ENCODE results near the gene TYROBP. TPM values are rescaled to one million over a fixed set of nuclear protein-coding genes. Genes with fewer than 3 reads are reported as not detected.
A peak's percentile ranks its signal among the peaks of the same experiment; 100 is the strongest.

The TYROBP gene
- total and polyA plus RNA-seq, 9 donors, result 16.5 to 22.5 (median 18.7) TPM

DNA sequence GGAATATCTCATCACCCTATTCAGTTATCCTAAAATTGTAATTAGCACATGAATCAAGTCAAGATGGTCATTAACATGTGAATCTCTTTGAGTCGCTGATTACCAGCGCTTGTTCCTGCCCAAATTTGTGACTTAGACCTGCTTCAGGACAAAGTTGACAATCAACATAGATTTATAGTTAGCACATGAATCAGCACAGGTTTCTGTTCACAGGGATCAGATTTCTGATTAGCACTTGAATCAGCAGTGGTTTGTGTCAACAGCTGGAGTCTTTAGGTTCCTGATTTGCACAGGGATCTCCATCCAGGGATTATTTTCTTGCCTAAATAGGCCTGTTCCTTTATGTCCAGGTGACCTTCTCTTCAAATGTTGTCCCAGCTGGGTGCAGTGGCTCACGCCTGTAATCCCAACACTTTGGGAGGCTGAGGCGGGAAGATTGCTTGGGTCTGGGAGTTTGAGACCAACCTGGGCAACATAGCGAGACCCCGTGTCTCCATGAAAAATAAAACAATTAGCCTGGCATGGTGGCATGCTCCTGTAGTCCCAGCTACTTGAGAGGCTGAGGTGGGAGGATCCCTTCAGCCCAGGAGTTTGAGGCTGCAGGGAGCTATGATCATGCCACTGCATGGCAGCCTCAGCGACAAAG, 24.3 kb upstream of the TYROBP start:
- no peaks in the 10 kb centered on the region for H3K36me3 ChIP-seq (ENCODE audit: control insufficient read depth, insufficient read depth, low read length)
- H3K27ac ChIP-seq (ENCODE audit: low read length), result no peak overlapping the region
- H3K27me3 ChIP-seq (ENCODE audit: control insufficient read depth, insufficient read depth, low read length), result no peaks in the 10 kb centered on the region
- DNase-seq, result no peak
- no peaks in the 10 kb centered on the region for H3K9me3 ChIP-seq (replicated peaks; ENCODE audit: control insufficient read depth, low read depth, low read length)
- WGBS (ENCODE audit: insufficient coverage), result 54% methylated on average over 7 of the region's 7 CpGs
- H3K4me3 ChIP-seq (ENCODE audit: low read length), result no peak overlapping the region
- peaks cover 23% of the 10 kb centered on the region for H3K4me1 ChIP-seq (ENCODE audit: control insufficient read depth, insufficient read depth, low read length)

GRCh38 chr19:35931874-35932202, 23.7 kb upstream of the TYROBP start:
- H3K27ac ChIP-seq (ENCODE audit: low read length), result peak overlapping the region; percentile 29
- H3K4me3 ChIP-seq (ENCODE audit: low read length), result no peak overlapping the region
- H3K36me3 ChIP-seq (ENCODE audit: control insufficient read depth, insufficient read depth, low read length), result no peaks in the 10 kb centered on the region
- peaks cover 18% of the 10 kb centered on the region for H3K4me1 ChIP-seq (ENCODE audit: control insufficient read depth, insufficient read depth, low read length)
- H3K9me3 ChIP-seq (replicated peaks; ENCODE audit: control insufficient read depth, low read depth, low read length), result no peaks in the 10 kb centered on the region
- no peak for DNase-seq
- no peaks in the 10 kb centered on the region for H3K27me3 ChIP-seq (ENCODE audit: control insufficient read depth, insufficient read depth, low read length)
- WGBS (ENCODE audit: insufficient coverage), result 0% methylated on average over 4 of the region's 9 CpGs

DNA sequence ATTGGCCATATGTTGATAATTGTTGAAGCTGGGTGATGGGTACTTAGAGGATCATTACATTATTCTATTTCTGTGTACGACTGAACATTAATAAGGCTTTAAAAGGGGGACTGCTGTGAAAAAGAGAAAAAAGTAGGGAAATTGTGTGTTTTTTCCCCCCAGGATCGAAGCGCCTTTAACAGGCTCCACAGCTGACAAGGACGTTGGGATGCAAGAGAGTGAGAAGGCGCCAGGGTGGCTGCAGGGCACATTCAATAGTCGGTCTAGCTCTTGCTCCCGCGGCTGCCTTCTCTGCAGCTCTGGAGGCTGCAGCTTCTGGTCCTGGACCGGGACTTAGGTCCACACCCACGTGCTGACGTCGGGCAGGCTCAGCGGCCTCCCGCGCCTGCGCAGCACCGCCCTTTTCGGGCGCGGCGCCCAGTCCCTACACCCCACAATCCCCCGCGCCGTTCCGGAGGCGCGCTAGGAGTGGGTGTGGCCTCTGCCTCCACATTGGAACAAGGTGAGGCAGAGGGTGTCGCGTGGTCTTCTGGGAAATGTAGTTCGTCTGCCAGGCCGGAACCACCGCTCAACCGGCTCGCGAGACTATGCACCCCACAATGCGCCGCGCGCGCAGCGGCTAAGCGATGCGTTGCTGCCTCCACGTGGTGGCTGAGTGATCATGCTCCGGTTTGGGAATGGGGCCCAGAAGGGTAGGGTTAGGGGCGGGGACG, 23.2 kb upstream of the TYROBP start:
- H3K4me3 ChIP-seq (ENCODE audit: low read length), result peak overlapping the region; percentile 42

DNA sequence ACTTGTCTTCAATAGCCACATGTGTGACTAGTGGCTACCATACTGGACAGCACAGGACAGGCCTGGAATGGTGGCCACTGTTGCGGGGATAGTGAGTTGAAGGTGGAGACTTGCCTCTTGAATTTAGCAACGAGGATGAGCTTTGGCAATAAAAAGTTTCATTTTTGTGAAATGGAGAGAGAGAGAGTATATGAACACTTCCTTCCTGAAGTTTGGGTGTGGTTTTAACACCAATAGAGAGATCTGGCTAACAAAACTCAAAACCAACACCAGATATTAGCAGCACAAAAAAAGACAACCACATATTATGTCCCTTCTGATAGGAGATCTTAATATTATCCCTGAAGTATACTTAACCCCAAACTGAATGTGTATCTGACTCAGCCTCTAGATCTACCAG, 21.8 kb upstream of the TYROBP start:
- Histone ChIP-seq H3K9me3 (replicated peaks; ENCODE audit: control insufficient read depth, low read depth, low read length) (peaks cover 3% of the 10 kb centered on the region), H3K4me1 (ENCODE audit: control insufficient read depth, insufficient read depth, low read length) (peaks cover 8% of the 10 kb centered on the region), H3K27me3 (ENCODE audit: control insufficient read depth, insufficient read depth, low read length) (no peaks in the 10 kb centered on the region), H3K27ac (ENCODE audit: low read length) (no peak overlapping the region), H3K4me3 (ENCODE audit: low read length) (no peak overlapping the region), H3K36me3 (ENCODE audit: control insufficient read depth, insufficient read depth, low read length) (no peaks in the 10 kb centered on the region)
- WGBS (ENCODE audit: insufficient coverage), result 78% methylated on average over 1 of the region's 2 CpGs
- no peak for DNase-seq

More for the DNA sequence above, 23.2 kb upstream of the TYROBP start:
- peak; percentile 100 for DNase-seq
- Histone ChIP-seq H3K27me3 (ENCODE audit: control insufficient read depth, insufficient read depth, low read length) (no peaks in the 10 kb centered on the region), H3K27ac (ENCODE audit: low read length) (peak overlapping the region; percentile 84), H3K4me1 (ENCODE audit: control insufficient read depth, insufficient read depth, low read length) (peaks cover 15% of the 10 kb centered on the region), H3K9me3 (replicated peaks; ENCODE audit: control insufficient read depth, low read depth, low read length) (no peaks in the 10 kb centered on the region), H3K36me3 (ENCODE audit: control insufficient read depth, insufficient read depth, low read length) (no peaks in the 10 kb centered on the region)
- under 1% methylated on average over 29 of the region's 47 CpGs for WGBS (ENCODE audit: insufficient coverage)

- 68% methylated on average over 5 of the region's 5 CpGs for WGBS (ENCODE audit: insufficient coverage)
Observed at GRCh38 chr19:35928507-35928906, 20.4 kb upstream of the TYROBP start.

GRCh38 chr19:35925501-35925900, 17.4 kb upstream of the TYROBP start:
- Histone ChIP-seq H3K27me3 (ENCODE audit: control insufficient read depth, insufficient read depth, low read length) (no peaks in the 10 kb centered on the region), H3K4me1 (ENCODE audit: control insufficient read depth, insufficient read depth, low read length) (no peaks in the 10 kb centered on the region), H3K9me3 (replicated peaks; ENCODE audit: control insufficient read depth, low read depth, low read length) (peaks cover 3% of the 10 kb centered on the region), H3K27ac (ENCODE audit: low read length) (no peak overlapping the region), H3K36me3 (ENCODE audit: control insufficient read depth, insufficient read depth, low read length) (no peaks in the 10 kb centered on the region), H3K4me3 (ENCODE audit: low read length) (no peak overlapping the region)
- 71% methylated on average over 1 of the region's 3 CpGs for WGBS (ENCODE audit: insufficient coverage)
- no peak for DNase-seq

More at GRCh38 chr19:35928507-35928906, 20.4 kb upstream of the TYROBP start:
- H3K9me3 ChIP-seq (replicated peaks; ENCODE audit: control insufficient read depth, low read depth, low read length), result peaks cover 3% of the 10 kb centered on the region
- H3K4me1 ChIP-seq (ENCODE audit: control insufficient read depth, insufficient read depth, low read length), result peaks cover 8% of the 10 kb centered on the region
- H3K27ac ChIP-seq (ENCODE audit: low read length), result no peak overlapping the region
- no peaks in the 10 kb centered on the region for H3K27me3 ChIP-seq (ENCODE audit: control insufficient read depth, insufficient read depth, low read length)
- H3K4me3 ChIP-seq (ENCODE audit: low read length), result no peak overlapping the region
- no peak for DNase-seq
- no peaks in the 10 kb centered on the region for H3K36me3 ChIP-seq (ENCODE audit: control insufficient read depth, insufficient read depth, low read length)

- Histone ChIP-seq H3K4me1 (ENCODE audit: control insufficient read depth, insufficient read depth, low read length) (no peaks in the 10 kb centered on the region), H3K9me3 (replicated peaks; ENCODE audit: control insufficient read depth, low read depth, low read length) (peaks cover 3% of the 10 kb centered on the region), H3K4me3 (ENCODE audit: low read length) (no peak overlapping the region), H3K27ac (ENCODE audit: low read length) (no peak overlapping the region), H3K36me3 (ENCODE audit: control insufficient read depth, insufficient read depth, low read length) (no peaks in the 10 kb centered on the region), H3K27me3 (ENCODE audit: control insufficient read depth, insufficient read depth, low read length) (no peaks in the 10 kb centered on the region)
- no CpG with 5 or more reads among the region's 6 CpGs for WGBS (ENCODE audit: insufficient coverage)
- no peak for DNase-seq
Observed at GRCh38 chr19:35921012-35921411, 12.9 kb upstream of the TYROBP start.

DNA sequence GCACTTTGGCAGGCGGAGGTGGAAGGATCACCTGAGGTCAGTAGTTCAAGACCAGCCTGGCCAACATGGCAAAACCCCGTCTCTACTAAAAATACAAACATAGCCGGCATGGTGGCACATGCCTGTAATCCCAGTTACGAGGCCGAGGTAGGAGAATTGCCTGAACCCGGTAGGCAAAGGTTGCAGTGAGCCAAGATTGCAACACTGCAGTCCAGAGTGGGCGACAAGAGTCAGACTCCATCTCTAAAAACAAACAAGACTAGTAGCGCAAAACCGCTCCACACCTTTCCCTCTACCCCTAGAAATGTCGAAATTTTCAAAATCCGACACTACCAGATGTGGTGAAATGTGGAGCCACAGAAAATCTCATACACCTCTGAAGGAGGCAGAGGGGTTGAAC, 11.2 kb upstream of the TYROBP start:
- H3K4me3 ChIP-seq (ENCODE audit: low read length), result no peak overlapping the region
- H3K9me3 ChIP-seq (replicated peaks; ENCODE audit: control insufficient read depth, low read depth, low read length), result no peaks in the 10 kb centered on the region
- whole genome bisulfite sequencing (ENCODE audit: insufficient coverage), result 85% methylated on average over 6 of the region's 11 CpGs
- DNase-seq, result no peak
- no peaks in the 10 kb centered on the region for H3K4me1 ChIP-seq (ENCODE audit: control insufficient read depth, insufficient read depth, low read length)
- no peaks in the 10 kb centered on the region for H3K36me3 ChIP-seq (ENCODE audit: control insufficient read depth, insufficient read depth, low read length)
- H3K27ac ChIP-seq (ENCODE audit: low read length), result no peak overlapping the region
- no peaks in the 10 kb centered on the region for H3K27me3 ChIP-seq (ENCODE audit: control insufficient read depth, insufficient read depth, low read length)

DNA sequence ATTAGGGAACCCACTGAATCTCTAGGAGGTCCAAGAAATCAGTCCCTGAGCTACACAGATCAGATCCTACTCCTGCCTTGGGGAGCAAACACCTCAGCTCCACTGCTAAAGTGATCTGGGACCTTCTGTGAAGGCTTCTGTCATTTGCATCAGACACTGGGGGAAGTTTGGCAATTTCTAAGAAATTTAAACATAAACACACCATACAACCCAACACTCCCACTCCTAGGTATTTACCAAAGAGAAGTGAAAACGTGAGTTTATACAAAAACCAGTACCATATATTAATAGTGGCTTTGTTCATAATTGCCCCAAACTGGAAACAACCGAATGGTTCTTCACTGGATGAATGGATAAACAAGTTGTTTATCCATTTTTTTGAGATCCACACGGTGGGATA, 7.3 kb upstream of the TYROBP start:
- no CpG with 5 or more reads among the region's 3 CpGs for WGBS (ENCODE audit: insufficient coverage)
- Histone ChIP-seq H3K36me3 (ENCODE audit: control insufficient read depth, insufficient read depth, low read length) (no peaks in the 10 kb centered on the region), H3K27ac (ENCODE audit: low read length) (no peak overlapping the region), H3K9me3 (replicated peaks; ENCODE audit: control insufficient read depth, low read depth, low read length) (no peaks in the 10 kb centered on the region), H3K27me3 (ENCODE audit: control insufficient read depth, insufficient read depth, low read length) (no peaks in the 10 kb centered on the region), H3K4me3 (ENCODE audit: low read length) (no peak overlapping the region), H3K4me1 (ENCODE audit: control insufficient read depth, insufficient read depth, low read length) (no peaks in the 10 kb centered on the region)
- DNase-seq, result no peak

GRCh38 chr19:35913589-35913988, 5.5 kb upstream of the TYROBP start:
- no peaks in the 10 kb centered on the region for H3K4me1 ChIP-seq (ENCODE audit: control insufficient read depth, insufficient read depth, low read length)
- H3K27me3 ChIP-seq (ENCODE audit: control insufficient read depth, insufficient read depth, low read length), result no peaks in the 10 kb centered on the region
- no peak overlapping the region for H3K27ac ChIP-seq (ENCODE audit: low read length)
- 39% methylated on average over 2 of the region's 7 CpGs for WGBS (ENCODE audit: insufficient coverage)
- H3K4me3 ChIP-seq (ENCODE audit: low read length), result no peak overlapping the region
- no peaks in the 10 kb centered on the region for H3K9me3 ChIP-seq (replicated peaks; ENCODE audit: control insufficient read depth, low read depth, low read length)
- no peak for DNase-seq
- no peaks in the 10 kb centered on the region for H3K36me3 ChIP-seq (ENCODE audit: control insufficient read depth, insufficient read depth, low read length)
